Cortex of kidney (tissue), 1 donor: ENCODE results near the gene FLNC.

Experiments
- DNase-seq: peaks from one replicate; lab custom pipeline; 2025; lab: John Stamatoyannopoulos, UW

FLNC gene

GRCh38 chr7:128844777-128845311, 14.6 kb downstream of the FLNC start:
- DNase-seq = no peak

DNA sequence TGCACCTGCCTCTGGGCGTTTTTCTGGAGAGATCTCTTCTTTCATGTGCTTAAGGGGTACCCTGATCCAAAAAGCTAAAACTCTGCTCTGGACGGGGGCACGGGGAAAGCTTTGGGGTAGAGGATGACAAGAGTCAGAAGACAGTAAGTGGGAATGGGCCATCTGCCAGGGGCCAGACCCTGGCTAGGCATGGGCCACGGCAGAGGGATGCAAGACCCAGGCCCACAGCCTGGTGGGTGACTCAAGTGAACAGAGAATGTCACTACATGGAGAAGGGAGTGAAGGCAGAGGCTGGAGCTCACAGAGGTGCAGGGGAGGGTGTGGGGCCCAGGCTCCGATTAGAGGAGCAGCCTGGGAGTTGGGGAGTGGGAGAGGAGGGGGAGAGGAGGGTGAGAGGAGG, 15.3 kb downstream of the FLNC start:
- no peak for DNase-seq

GRCh38 chr7:128845987-128846386, 15.8 kb downstream of the FLNC start:
- no peak for DNase-seq

GRCh38 chr7:128846781-128847444, 16.7 kb downstream of the FLNC start:
- no peak for DNase-seq

DNA sequence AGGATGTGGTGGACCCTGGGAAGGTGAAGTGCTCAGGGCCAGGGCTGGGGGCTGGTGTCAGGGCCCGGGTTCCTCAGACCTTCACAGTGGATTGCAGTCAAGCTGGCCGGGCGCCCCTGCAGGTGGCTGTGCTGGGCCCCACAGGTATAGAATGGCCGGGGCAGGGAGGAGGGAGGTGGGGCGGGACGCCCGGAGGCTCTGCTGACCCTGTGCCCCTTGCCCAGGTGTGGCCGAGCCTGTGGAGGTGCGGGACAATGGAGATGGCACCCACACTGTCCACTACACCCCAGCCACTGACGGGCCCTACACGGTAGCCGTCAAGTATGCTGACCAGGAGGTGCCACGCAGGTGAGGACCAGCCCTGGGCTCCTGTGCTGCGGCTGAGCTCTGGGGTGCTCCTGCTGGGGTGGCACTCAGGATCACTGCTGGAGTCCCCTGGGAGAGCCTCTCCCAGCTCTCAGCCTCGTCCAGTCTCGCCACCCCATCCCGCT, 17.6 kb downstream of the FLNC start:
- no peak for DNase-seq

DNA sequence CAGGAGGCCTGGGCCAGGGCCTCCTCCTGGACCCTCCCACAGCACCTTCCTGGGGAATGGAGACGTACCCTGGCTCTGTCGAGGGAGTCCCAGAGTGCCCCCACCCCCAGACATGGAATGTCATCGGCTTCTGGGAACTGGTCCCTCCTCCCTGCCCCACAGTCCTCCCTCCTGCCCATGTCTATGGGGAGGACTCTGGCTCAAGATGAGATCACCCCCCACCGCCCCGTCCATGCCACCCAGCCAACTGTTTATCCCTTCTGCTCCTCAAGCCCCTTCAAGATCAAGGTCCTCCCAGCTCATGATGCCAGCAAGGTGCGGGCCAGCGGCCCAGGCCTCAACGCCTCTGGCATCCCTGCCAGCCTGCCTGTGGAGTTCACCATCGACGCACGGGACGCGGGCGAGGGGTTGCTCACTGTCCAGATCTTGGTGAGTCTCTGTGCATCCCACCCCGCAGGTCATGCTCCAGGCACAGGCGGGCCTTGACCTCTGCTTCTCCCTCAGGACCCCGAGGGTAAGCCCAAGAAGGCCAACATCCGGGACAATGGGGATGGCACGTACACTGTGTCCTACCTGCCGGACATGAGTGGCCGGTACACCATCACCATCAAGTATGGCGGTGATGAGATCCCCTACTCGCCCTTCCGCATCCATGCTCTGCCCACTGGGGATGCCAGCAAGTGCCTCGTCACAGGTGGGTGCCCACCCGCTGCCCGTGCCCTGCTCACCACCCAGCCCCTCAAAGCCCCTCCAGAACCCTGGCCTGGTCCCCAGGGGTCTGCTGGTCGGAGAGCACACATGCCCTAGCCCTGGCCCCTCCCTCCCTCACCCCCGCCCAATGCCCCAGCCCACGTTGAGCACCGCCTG, 18.3 kb downstream of the FLNC start:
- DNase-seq = no peak

GRCh38 chr7:128849156-128849515, 18.9 kb downstream of the FLNC start:
- no peak for DNase-seq

GRCh38 chr7:128849804-128850490, 19.7 kb downstream of the FLNC start:
- DNase-seq = no peak

DNA sequence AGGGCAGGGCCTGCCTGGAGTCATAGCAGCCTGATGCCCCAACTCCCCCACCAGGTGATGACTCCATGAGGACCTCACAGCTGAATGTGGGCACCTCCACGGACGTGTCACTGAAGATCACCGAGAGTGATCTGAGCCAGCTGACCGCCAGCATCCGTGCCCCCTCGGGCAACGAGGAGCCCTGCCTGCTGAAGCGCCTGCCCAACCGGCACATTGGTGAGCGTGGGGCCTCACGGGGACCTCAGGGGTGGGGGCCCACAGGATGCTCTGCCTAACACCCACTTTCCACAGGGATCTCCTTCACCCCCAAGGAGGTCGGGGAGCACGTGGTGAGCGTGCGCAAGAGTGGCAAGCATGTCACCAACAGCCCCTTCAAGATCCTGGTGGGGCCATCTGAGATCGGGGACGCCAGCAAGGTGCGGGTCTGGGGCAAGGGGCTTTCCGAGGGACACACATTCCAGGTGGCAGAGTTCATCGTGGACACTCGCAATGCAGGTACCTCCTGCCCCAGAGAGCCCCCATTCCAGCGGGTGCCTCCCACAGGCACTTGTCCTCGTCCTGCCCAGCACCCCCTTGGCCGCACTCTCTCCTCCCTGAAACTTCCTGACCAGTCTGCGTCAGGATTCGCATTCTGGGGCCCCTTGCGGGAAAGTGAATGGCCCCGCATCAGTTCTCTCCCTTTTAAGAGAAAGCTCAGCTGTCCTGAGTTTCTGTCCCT, 22.5 kb downstream of the FLNC start:
- no peak for DNase-seq

GRCh38 chr7:128853799-128854198, 23.6 kb downstream of the FLNC start:
- DNase-seq = no peak

GRCh38 chr7:128854396-128854795, 24.2 kb downstream of the FLNC start:
- no peak for DNase-seq

DNA sequence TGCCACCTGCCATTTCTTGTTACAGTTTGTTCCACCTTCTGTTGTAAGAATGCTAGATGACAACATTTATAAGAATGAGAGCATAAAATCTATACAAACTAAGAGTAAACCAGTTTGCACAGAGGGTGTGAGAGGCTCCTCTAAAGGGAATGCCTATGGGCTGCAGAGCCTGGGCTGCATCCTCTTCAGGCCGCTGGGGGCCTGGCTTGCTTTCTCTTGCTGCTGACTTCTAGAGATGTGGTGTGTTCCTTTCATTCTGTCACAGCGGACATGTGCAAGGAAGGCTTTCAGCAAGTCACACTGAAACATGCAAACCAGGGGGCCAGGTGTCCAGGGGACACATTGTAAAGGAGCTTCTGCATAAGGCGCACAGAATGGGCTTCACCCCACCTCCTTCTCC, 25.4 kb downstream of the FLNC start:
- no peak for DNase-seq

- DNase-seq = no peak
Measured at GRCh38 chr7:128856001-128856718, 26.0 kb downstream of the FLNC start.

DNA sequence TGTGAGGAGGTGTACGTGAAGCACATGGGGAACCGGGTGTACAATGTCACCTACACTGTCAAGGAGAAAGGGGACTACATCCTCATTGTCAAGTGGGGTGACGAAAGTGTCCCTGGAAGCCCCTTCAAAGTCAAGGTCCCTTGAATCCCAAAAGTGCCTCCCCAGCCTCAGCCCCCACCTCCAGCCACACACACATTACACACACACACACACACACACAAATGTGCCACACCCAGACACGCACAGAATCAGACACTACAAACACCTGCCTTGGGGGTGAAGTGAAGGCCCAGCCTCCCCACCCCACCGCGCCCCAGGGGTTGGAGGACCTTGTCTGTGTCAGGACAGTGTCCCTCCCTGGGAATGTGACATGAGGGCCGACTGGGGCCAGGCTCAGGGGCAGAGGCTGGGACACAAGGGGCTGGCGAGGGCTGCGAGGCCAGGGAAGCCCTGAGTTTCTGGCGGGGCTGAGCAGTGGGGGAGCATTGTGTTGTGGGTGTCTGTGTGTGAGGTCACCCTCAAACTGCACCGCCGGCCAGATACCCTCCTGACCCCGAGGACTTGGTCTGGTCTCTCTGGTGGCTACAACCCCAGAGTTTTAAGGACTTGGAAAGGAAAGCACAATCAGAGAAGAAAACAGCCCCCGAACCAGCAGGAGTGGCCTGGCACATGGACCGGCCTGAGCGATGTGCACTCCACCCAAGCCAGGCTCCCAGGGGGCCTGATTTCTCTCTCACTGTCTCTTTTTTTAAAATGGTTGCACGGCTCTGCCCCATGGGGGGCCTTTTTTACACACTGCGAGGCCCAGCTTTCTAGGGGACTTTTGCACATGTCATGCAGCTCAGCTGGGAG, 28.4 kb downstream of the FLNC start:
- no peak for DNase-seq

- no peak for DNase-seq
Measured at GRCh38 chr7:128859232-128860157, 29.3 kb downstream of the FLNC start.

- DNase-seq = no peak
Measured at GRCh38 chr7:128860158-128861073, 30.2 kb downstream of the FLNC start.

- DNase-seq = no peak
Measured at GRCh38 chr7:128861957-128862570, 31.9 kb downstream of the FLNC start.
